ENCODE results near the gene FOXA2.

The FOXA2 gene

DNA sequence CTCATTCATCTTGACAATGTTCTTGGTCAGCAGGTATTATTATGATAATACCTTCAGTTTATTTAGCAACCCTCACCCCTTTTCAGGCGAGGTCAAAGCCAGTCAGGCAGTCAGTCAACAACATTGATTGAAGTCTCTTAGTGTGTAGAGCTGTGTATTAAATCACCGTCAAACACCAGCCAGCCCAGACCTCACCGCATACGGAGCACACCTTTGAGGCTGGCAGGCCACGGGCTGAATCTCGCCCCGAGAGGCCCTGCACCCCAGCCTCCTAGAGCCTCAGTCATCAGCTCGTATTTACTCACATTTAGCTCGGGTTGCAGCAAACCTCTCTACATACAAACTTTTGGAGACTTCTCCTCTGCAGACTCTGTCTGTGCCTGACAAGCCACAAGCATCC, 36.0 kb upstream of the FOXA2 start:
- DNase-seq = no peak

DNA sequence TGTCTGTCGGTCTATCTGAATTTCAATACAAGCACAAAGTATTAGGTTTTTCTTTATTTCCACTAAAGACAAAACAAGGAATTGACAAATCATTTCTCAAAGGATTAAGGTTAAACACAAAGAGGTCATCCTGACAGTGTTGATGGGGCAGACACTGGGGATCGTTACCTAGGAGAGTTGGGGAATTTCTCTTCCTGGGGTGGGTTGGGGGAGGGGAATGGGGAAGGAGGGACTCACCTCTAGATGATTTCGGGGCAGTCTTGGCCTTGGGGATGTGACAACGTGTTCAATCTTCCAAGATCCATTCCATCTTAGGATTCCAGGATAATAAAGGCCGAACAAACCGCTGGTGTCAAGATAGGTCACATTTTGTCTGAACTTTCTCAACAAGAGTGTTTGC, 35.4 kb upstream of the FOXA2 start:
- H3K36me3 Mint-ChIP-seq (ENCODE audit: low read depth) = no peaks in the 10 kb centered on the region
- H3K27me3 Mint-ChIP-seq (ENCODE audit: low read depth, poor library complexity) = peaks cover 19% of the 10 kb centered on the region
- H3K27ac Mint-ChIP-seq = no peak overlapping the region
- TF ChIP-seq, protein P1, sequence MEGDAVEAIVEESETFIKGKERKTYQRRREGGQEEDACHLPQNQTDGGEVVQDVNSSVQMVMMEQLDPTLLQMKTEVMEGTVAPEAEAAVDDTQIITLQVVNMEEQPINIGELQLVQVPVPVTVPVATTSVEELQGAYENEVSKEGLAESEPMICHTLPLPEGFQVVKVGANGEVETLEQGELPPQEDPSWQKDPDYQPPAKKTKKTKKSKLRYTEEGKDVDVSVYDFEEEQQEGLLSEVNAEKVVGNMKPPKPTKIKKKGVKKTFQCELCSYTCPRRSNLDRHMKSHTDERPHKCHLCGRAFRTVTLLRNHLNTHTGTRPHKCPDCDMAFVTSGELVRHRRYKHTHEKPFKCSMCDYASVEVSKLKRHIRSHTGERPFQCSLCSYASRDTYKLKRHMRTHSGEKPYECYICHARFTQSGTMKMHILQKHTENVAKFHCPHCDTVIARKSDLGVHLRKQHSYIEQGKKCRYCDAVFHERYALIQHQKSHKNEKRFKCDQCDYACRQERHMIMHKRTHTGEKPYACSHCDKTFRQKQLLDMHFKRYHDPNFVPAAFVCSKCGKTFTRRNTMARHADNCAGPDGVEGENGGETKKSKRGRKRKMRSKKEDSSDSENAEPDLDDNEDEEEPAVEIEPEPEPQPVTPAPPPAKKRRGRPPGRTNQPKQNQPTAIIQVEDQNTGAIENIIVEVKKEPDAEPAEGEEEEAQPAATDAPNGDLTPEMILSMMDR (IDR thresholded peaks at IDR 0.05) = no peak
- H3K4me1 Mint-ChIP-seq = peaks cover 13% of the 10 kb centered on the region
- H3K4me3 Mint-ChIP-seq = no peak overlapping the region
- DNase-seq = no peak
- no peaks in the 10 kb centered on the region for H3K9me3 Mint-ChIP-seq

More for the DNA sequence above, 36.0 kb upstream of the FOXA2 start:
- H3K4me3 Mint-ChIP-seq = no peak overlapping the region
- no peaks in the 10 kb centered on the region for H3K9me3 Mint-ChIP-seq
- no peak overlapping the region for H3K27ac Mint-ChIP-seq
- H3K36me3 Mint-ChIP-seq (ENCODE audit: low read depth) = no peaks in the 10 kb centered on the region
- peaks cover 19% of the 10 kb centered on the region for H3K27me3 Mint-ChIP-seq (ENCODE audit: low read depth, poor library complexity)
- H3K4me1 Mint-ChIP-seq = peaks cover 13% of the 10 kb centered on the region
- TF ChIP-seq, protein P1 (IDR thresholded peaks at IDR 0.05) = no peak

DNA sequence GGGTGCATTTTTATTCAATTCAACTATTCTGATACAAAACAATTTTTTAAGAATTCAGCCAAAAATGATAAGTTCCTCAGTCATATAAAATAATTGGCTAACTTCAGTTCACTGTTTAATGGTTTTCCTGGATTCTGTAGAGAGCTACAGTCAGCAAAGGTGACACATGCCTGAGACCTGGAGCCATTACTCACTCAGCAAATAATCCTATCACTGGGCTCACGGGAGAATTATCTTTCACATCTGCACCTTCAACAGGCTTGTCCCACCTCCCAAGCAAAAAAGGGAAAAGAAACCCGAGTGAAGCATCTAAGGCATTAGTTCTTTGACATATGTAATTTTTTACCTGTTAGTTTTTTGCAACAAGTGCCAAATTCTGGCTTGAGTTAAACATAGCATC, 34.9 kb upstream of the FOXA2 start:
- Mint-ChIP-seq H3K4me3 (no peak overlapping the region), H3K27me3 (ENCODE audit: low read depth, poor library complexity) (peaks cover 19% of the 10 kb centered on the region), H3K36me3 (ENCODE audit: low read depth) (no peaks in the 10 kb centered on the region), H3K9me3 (no peaks in the 10 kb centered on the region), H3K4me1 (peaks cover 13% of the 10 kb centered on the region), H3K27ac (no peak overlapping the region)
- TF ChIP-seq, protein P1 (IDR thresholded peaks at IDR 0.05) = no peak
- no peak for DNase-seq

DNA sequence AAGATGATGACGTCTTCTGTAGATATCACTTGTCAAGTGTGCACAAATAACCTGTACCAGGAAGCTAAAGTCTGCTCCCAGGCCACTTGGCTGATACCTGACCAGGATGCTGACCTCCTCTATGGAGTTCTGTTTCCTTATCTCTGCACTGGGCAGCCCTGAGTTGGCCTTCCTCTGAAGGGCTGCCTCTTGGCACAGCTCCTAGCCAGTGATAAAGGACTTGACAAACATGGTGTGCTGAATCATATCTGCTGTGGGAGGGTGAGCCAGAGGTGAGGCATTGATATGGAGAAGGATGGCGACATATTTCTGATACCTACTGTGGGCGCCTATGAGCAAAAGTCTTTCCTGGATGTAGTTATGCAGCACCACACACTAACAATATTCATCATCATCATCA, 32.8 kb upstream of the FOXA2 start:
- DNase-seq = no peak
- no peak overlapping the region for H3K27ac Mint-ChIP-seq
- H3K27me3 Mint-ChIP-seq (ENCODE audit: low read depth, poor library complexity) = peaks cover 26% of the 10 kb centered on the region

DNA sequence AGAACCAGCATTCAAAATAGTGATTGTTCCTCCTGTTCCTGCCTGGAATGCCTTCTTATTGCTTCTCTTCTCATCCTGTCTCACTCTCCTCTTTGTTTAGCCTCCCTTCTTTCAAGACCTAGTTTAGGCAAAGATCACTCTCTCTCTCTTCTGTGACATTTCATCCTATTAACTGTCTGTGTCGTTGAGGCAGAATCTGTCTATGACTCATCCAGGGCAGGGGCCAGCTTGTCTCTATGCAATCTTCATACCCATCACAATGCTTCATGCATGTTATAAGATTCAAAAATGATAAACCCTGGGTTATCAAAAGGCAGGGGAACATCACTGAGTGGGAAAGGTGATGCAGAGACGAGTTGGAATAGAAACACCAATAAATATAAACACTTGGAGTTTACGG, 32.2 kb upstream of the FOXA2 start:
- peaks cover 13% of the 10 kb centered on the region for H3K4me1 Mint-ChIP-seq
- H3K27ac Mint-ChIP-seq = no peak overlapping the region

More for the DNA sequence above, 32.8 kb upstream of the FOXA2 start:
- no peaks in the 10 kb centered on the region for H3K9me3 Mint-ChIP-seq
- TF ChIP-seq, protein P1 (IDR thresholded peaks at IDR 0.05) = no peak
- no peak overlapping the region for H3K4me3 Mint-ChIP-seq
- no peaks in the 10 kb centered on the region for H3K36me3 Mint-ChIP-seq (ENCODE audit: low read depth)
- H3K4me1 Mint-ChIP-seq = peaks cover 13% of the 10 kb centered on the region

DNA sequence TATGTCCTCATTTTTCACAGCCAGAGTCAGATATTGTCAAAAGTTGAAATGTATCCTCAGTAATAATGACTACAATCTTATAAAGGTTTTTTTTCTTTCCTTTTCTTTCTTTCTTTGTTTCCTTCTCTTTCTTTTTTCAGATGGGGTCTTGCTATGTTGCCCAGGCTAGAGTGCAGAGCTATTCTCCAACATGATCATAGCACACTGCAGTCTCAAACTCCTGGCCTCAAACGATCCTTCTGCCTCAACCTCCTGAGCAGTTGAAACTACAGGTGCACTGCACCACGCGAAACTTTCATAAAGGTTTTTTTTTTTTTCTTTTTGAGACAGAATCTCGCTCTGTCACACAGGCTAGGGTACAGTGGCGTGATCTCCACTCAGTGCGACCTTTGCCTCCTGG, 31.1 kb upstream of the FOXA2 start:
- Mint-ChIP-seq H3K27ac (no peak overlapping the region), H3K27me3 (ENCODE audit: low read depth, poor library complexity) (peaks cover 26% of the 10 kb centered on the region), H3K9me3 (no peaks in the 10 kb centered on the region), H3K4me1 (peaks cover 9% of the 10 kb centered on the region), H3K36me3 (ENCODE audit: low read depth) (no peaks in the 10 kb centered on the region), H3K4me3 (no peak overlapping the region)
- no peak for DNase-seq
- TF ChIP-seq, protein P1 (IDR thresholded peaks at IDR 0.05) = no peak

More for the DNA sequence above, 32.2 kb upstream of the FOXA2 start:
- no peak overlapping the region for H3K4me3 Mint-ChIP-seq
- TF ChIP-seq, protein P1 (IDR thresholded peaks at IDR 0.05) = no peak
- no peaks in the 10 kb centered on the region for H3K9me3 Mint-ChIP-seq
- peaks cover 26% of the 10 kb centered on the region for H3K27me3 Mint-ChIP-seq (ENCODE audit: low read depth, poor library complexity)
- no peaks in the 10 kb centered on the region for H3K36me3 Mint-ChIP-seq (ENCODE audit: low read depth)
- no peak for DNase-seq
